CD4-positive, alpha-beta T cell treated with Interferon gamma for 1 hour (primary cell): ENCODE data around the gene CHAF1A.
A peak's percentile ranks its signal among the peaks of the same experiment; 100 is the strongest.

Experiments
- DNase-seq: peaks from one replicate; pipeline ENCODE4 v3.0.0-alpha.2; 2020

Gene CHAF1A

GRCh38 chr19:4367781-4368127 is 34.7 kb upstream of the CHAF1A start:
- peak; percentile 10 for DNase-seq

- no peak for DNase-seq
These were observed 34.2 kb upstream of the CHAF1A start for GRCh38 chr19:4368128-4368820.

- peak; percentile 77 for DNase-seq
These were observed 33.1 kb upstream of the CHAF1A start for GRCh38 chr19:4369109-4369887.

GRCh38 chr19:4369888-4370260 is 32.6 kb upstream of the CHAF1A start:
- DNase-seq = peak; percentile 75

- DNase-seq = no peak
These were observed 31.9 kb upstream of the CHAF1A start for GRCh38 chr19:4370418-4371041.

- DNase-seq = no peak
These were observed 30.9 kb upstream of the CHAF1A start for GRCh38 chr19:4371247-4372164.

GRCh38 chr19:4372165-4373012 is 30.1 kb upstream of the CHAF1A start:
- DNase-seq = no peak

- no peak for DNase-seq
These were observed 29.4 kb upstream of the CHAF1A start for GRCh38 chr19:4373013-4373367.

GRCh38 chr19:4373601-4374497 is 28.6 kb upstream of the CHAF1A start:
- peak; percentile 19 for DNase-seq

- peak; percentile 51 for DNase-seq
These were observed 27.8 kb upstream of the CHAF1A start for GRCh38 chr19:4374498-4375163.

GRCh38 chr19:4375164-4376027 is 27.0 kb upstream of the CHAF1A start:
- peak; percentile 38 for DNase-seq

- no peak for DNase-seq
These were observed 26.3 kb upstream of the CHAF1A start for GRCh38 chr19:4376028-4376670.

GRCh38 chr19:4376671-4376990 is 25.8 kb upstream of the CHAF1A start:
- DNase-seq = no peak

- DNase-seq = no peak
These were observed 25.3 kb upstream of the CHAF1A start for GRCh38 chr19:4376991-4377781.

GRCh38 chr19:4378886-4379285 is 23.6 kb upstream of the CHAF1A start:
- no peak for DNase-seq

- peak; percentile 42 for DNase-seq
These were observed 22.8 kb upstream of the CHAF1A start for GRCh38 chr19:4379383-4380253.

- DNase-seq = peak; percentile 50
These were observed 22.1 kb upstream of the CHAF1A start for GRCh38 chr19:4380254-4380727.
